PC-3 (cell line): ENCODE measurements around the gene MYO3B. TPM values are rescaled to one million over a fixed set of nuclear protein-coding genes. Genes with fewer than 3 reads are reported as not detected.

Source experiments
- ATAC-seq: fragments of 200-7000 bp; cut with Tn5 transposase; 2 replicates; pipeline ENCODE4 v1.9.1; 2020; ENCODE audit warnings: mild to moderate bottlenecking, moderate library complexity
- BruUV-seq: library from RNA; stranded (reverse); fragments of 400-500 nt; replicated peaks from 2 replicates; lab custom pipeline; 2021; lab: Mats Ljungman, UMichigan
- CTCF ChIA-PET: fragments of 300-600 bp; sonication (Branson Sonifier 250); formaldehyde crosslinking; loops from one replicate; lab custom pipeline; 2022; ENCODE audit warnings: antibody characterized with exemption; lab: Charles Lee
- POLR2A ChIA-PET: fragments of 300-600 bp; sonication (Branson Sonifier 250); formaldehyde crosslinking; loops from one replicate; lab custom pipeline; 2022; ENCODE audit warnings: antibody characterized with exemption; ENCODE audit not compliant: unreplicated experiment; lab: Charles Lee
- DNase-seq: peaks from one replicate; pipeline ENCODE4 v3.0.0-alpha.2; 2015
- H2AFZ ChIP-seq: fragments of 300-600 bp; sonication (generic); 2 replicates; pipeline ENCODE4 v1.6.0; 2016; ENCODE audit warnings: antibody characterized with exemption, low read length
- H3F3A ChIP-seq: fragments of 300-600 bp; sonication (generic); one replicate; pipeline ENCODE4 v1.6.0; 2017; ENCODE audit warnings: antibody characterized with exemption, low read length, control low read depth, mild to moderate bottlenecking; ENCODE audit not compliant: unreplicated experiment
- H3K27ac ChIP-seq: fragments of 300-600 bp; sonication (generic); 2 replicates; pipeline ENCODE4 v1.5.1; 2016; ENCODE audit warnings: mild to moderate bottlenecking, low read length
- H3K27me3 ChIP-seq: fragments of 300-600 bp; sonication (generic); 2 replicates; pipeline ENCODE4 v1.6.1; 2016; ENCODE audit warnings: low read length, mixed read lengths
- H3K36me3 ChIP-seq: fragments of 300-600 bp; sonication (generic); 2 replicates; pipeline ENCODE4 v1.6.1; 2016; ENCODE audit warnings: low read depth, mixed run types, low read length, mixed read lengths
- H3K4me1 ChIP-seq: fragments of 300-600 bp; sonication (generic); 2 replicates; pipeline ENCODE4 v1.5.1; 2016; ENCODE audit warnings: low read length; ENCODE audit not compliant: insufficient read depth
- H3K4me2 ChIP-seq: fragments of 300-600 bp; sonication (generic); 2 replicates; pipeline ENCODE4 v1.6.0; 2016; ENCODE audit warnings: low read length
- H3K4me3 ChIP-seq: fragments of 300-600 bp; sonication (generic); 2 replicates; pipeline ENCODE4 v1.5.1; 2016; ENCODE audit warnings: mild to moderate bottlenecking, low read length, mixed read lengths
- H3K79me2 ChIP-seq: fragments of 300-600 bp; sonication (generic); 2 replicates; pipeline ENCODE4 v1.6.1; 2017; ENCODE audit warnings: low read length, mixed read lengths
- H3K9ac ChIP-seq: fragments of 300-600 bp; sonication (generic); 2 replicates; pipeline ENCODE4 v1.6.0; 2016; ENCODE audit warnings: mild to moderate bottlenecking, low read length
- H3K9me2 ChIP-seq: fragments of 300-600 bp; sonication (generic); replicated peaks from 2 replicates; pipeline ENCODE4 v1.6.1; 2016; ENCODE audit warnings: mixed run types, low read length, mixed read lengths
- H3K9me3 ChIP-seq: fragments of 300-600 bp; sonication (generic); 2 replicates; pipeline ENCODE4 v1.6.1; 2016; ENCODE audit warnings: low read length, mixed read lengths
- H4K20me1 ChIP-seq: fragments of 300-600 bp; sonication (generic); 2 replicates; pipeline ENCODE4 v1.6.1; 2016; ENCODE audit warnings: low read length, mixed read lengths
- CTCF ChIP-seq: fragments of 300-600 bp; sonication (generic); conservative IDR thresholded peaks from 2 replicates; pipeline ENCODE4 v1.5.1; 2017; ENCODE audit warnings: antibody characterized with exemption, low read depth, mild to moderate bottlenecking, low read length
- EZH2 ChIP-seq: fragments of 300-600 bp; sonication (generic); IDR thresholded peaks from one replicate; pipeline ENCODE4 v1.6.1; 2017; ENCODE audit warnings: antibody characterized with exemption, mild to moderate bottlenecking, low read length; ENCODE audit not compliant: unreplicated experiment
- EZH2phosphoT487 ChIP-seq: fragments of 300-600 bp; sonication (generic); IDR thresholded peaks from 2 replicates; pipeline ENCODE4 v1.6.1; 2018; ENCODE audit warnings: mild to moderate bottlenecking, antibody characterized with exemption, low read length, borderline replicate concordance
- intact Hi-C: fragments of 100-400 bp; cut with micrococcal nuclease; formaldehyde crosslinking; loops from 2 replicates; pipeline ENCODE4 v1.9.0; 2023
- total RNA-seq: library from RNA; depleted of rRNA; stranded (reverse); fragments of >200 nt; gene quantifications from 2 replicates; pipeline ENCODE4 v1.2.3, GENCODE V29; 2014

Gene MYO3B
- total RNA-seq, 1 experiment from 2014 or later, result 1.1 TPM

DNA sequence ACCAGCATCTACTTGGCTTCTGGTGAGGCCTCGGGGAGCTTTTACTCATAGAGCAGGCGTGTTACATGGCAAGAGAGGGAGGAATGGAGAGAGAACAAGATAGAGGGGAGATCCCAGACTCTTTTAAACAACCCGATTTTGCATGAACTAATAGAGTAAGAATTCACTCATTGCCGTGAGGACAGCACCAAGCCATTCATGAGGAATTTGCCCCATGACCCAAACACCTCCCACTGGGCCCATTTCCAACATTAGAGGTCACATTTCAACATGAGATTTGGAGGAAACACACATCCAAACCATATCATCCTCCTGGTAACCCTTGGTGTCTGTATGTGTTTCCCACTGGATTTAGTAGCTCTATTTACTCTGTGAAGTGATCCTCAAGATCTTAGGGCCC, 287.3 kb downstream of the MYO3B start:
- Histone ChIP-seq H3K4me1 (peaks cover 5% of the 10 kb centered on the region), H3K27me3 (no peaks in the 10 kb centered on the region), H4K20me1 (no peaks in the 10 kb centered on the region), H3F3A (no peaks in the 10 kb centered on the region), H2AFZ (peak overlapping the region; percentile 37), H3K79me2 (no peaks in the 10 kb centered on the region), H3K9me2 (no peaks in the 10 kb centered on the region), H3K9me3 (no peaks in the 10 kb centered on the region), H3K4me3 (no peak overlapping the region), H3K9ac (no peak overlapping the region), H3K36me3 (no peaks in the 10 kb centered on the region), H3K27ac (no peak overlapping the region), H3K4me2 (no peak overlapping the region)
- no TSS peak for BruUV-seq
- ATAC-seq, result no peak
- DNase-seq, result peak; percentile 59
- POLR2A ChIA-PET, result no interaction called here
- intact Hi-C loops, result no loop called here
- TF ChIP-seq CTCF, result no peak
- no peak for TF ChIP-seq EZH2
- TF ChIP-seq EZH2phosphoT487, result no peak
- CTCF ChIA-PET, result no interaction called here

- BruUV-seq, result no TSS peak
- no peak overlapping the region for H3K27ac ChIP-seq
- no peak overlapping the region for H3K9ac ChIP-seq
- no peak overlapping the region for H2AFZ ChIP-seq
- H3F3A ChIP-seq, result no peaks in the 10 kb centered on the region
- ChIA-PET POLR2A (no interaction called here), CTCF (no interaction called here)
- H4K20me1 ChIP-seq, result no peaks in the 10 kb centered on the region
- no peaks in the 10 kb centered on the region for H3K9me2 ChIP-seq
- H3K36me3 ChIP-seq, result no peaks in the 10 kb centered on the region
- no peaks in the 10 kb centered on the region for H3K9me3 ChIP-seq
- no peaks in the 10 kb centered on the region for H3K79me2 ChIP-seq
- DNase-seq, result no peak
- H3K4me1 ChIP-seq, result peaks cover 5% of the 10 kb centered on the region
- intact Hi-C loops, result no loop called here
- no peaks in the 10 kb centered on the region for H3K27me3 ChIP-seq
- no peak for ATAC-seq
- no peak overlapping the region for H3K4me3 ChIP-seq
- no peak overlapping the region for H3K4me2 ChIP-seq
- no peak for TF ChIP-seq CTCF
- no peak for TF ChIP-seq EZH2
- TF ChIP-seq EZH2phosphoT487, result no peak
These were observed 288.7 kb downstream of the MYO3B start for GRCh38 chr2:170466632-170467031.

DNA sequence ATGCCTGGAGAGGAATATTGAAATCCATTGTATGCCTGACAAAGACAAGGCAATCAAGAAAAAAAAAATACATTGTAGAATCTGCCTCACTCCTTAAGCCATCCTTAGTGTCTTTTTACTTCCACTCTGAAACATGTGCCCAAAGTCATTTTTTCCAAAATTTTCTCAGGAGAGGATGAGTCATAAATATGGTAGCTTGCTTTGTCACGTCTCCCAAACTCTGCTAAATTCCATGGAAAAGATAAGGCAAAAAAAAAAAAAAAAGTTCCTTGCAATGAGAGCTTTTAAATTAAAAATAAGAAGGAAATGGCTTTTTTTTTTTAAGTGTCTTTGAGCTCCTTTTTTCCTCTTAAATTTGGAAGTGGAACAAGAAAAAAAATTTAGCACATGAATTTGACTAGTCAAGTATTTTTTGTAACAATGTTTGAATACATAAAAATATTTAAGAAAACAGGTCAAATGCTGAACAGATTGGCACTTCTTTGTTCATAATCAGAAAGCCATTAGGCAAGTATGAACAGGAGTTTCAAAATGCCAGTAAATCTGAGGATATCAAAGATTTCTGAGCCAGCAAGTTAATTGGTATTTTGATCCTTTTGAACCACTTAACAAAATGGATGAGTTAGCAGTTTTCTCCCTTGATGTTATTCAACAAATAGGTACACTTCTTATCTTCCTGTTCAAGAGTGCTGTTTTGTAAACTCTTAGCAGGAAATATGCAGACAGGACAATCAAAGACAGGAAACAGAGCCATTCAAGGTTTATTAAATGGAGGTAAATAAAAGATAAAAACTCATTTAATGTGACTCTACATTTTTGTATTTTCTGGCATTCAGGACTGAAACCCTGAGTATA, 289.8 kb downstream of the MYO3B start:
- ChIA-PET CTCF (interaction anchor here (0.7 kb wide), 1 partner anchor 348 kb away, joined by 8 read pairs; no protein-coding TSS in a partner anchor), POLR2A (no interaction called here)
- DNase-seq (no peak), ATAC-seq (no peak)
- Histone ChIP-seq H3K4me2 (no peak overlapping the region), H2AFZ (0 out of 2 replicates have a peak overlapping the region, but pooled peaks have one; percentile 2), H3K9ac (no peak overlapping the region), H3K4me1 (peaks cover 5% of the 10 kb centered on the region), H3K4me3 (no peak overlapping the region), H3K27ac (no peak overlapping the region), H3K27me3 (no peaks in the 10 kb centered on the region), H4K20me1 (no peaks in the 10 kb centered on the region), H3F3A (no peaks in the 10 kb centered on the region), H3K9me3 (no peaks in the 10 kb centered on the region), H3K36me3 (no peaks in the 10 kb centered on the region), H3K9me2 (no peaks in the 10 kb centered on the region), H3K79me2 (no peaks in the 10 kb centered on the region)
- no TSS peak for BruUV-seq
- TF ChIP-seq CTCF (no peak), EZH2 (no peak), EZH2phosphoT487 (no peak)
- intact Hi-C loops, result no loop called here
